Measurements from ENCODE around the gene KLF6. TPM values are rescaled to one million over a fixed set of nuclear protein-coding genes. Genes with fewer than 3 reads are reported as not detected.
A peak's percentile ranks its signal among the peaks of the same experiment; 100 is the strongest.

The KLF6 gene
- polyA plus RNA-seq, 1 of the 3 experiments (the other 2 are of a cell fraction), result 148 TPM

- WGBS (ENCODE audit: low lambda C conversion rate), result 62% methylated on average over 18 of the region's 20 CpGs
- no peaks in the 10 kb centered on the region for H3K36me3 ChIP-seq (replicated peaks in 1 of 2; ENCODE audit: control insufficient read depth in 1 of 2, insufficient read depth in 2 of 2, low read length in 1 of 2)
- H3K9me3 ChIP-seq, result no peaks in the 10 kb centered on the region
- H4K20me1 ChIP-seq (ENCODE audit: insufficient read depth), result no peaks in the 10 kb centered on the region
- CTCF ChIA-PET, result no interaction called here
- H3K4me2 ChIP-seq, result peak overlapping the region; percentile 12; the same call in 1 of the 2 replicates
- peak overlapping the region in 1 of 2 experiments; percentile 65; a peak in 2 of 4 replicates for H3K27ac ChIP-seq (ENCODE audit: low read depth in 2 of 2, low read length in 1 of 2)
- no peaks in the 10 kb centered on the region for H3K27me3 ChIP-seq (ENCODE audit: insufficient read depth)
- H3K9ac ChIP-seq, result peak overlapping the region; percentile 43; the same call in 1 of the 2 replicates
- no peak overlapping the region for H3K4me3 ChIP-seq (ENCODE audit: low read depth in 2 of 2, low read length in 1 of 2)
- H3F3A ChIP-seq (replicated peaks; ENCODE audit: insufficient read depth), result peaks cover 16% of the 10 kb centered on the region
- no peak overlapping the region for H2AFZ ChIP-seq (ENCODE audit: low read depth)
- H3K9me2 ChIP-seq, result no peaks in the 10 kb centered on the region
- POLR2A ChIA-PET, result no interaction called here
- peaks cover 28 to 30% of the 10 kb centered on the region in 2 experiments for H3K4me1 ChIP-seq (ENCODE audit: control insufficient read depth in 1 of 2, insufficient read depth in 2 of 2, low read depth in 1 of 2, low read length in 1 of 2)
- no peak for DNase-seq
- TF ChIP-seq JUND (IDR thresholded peaks at IDR 0.05) (peak; percentile 82), NRF1 (IDR thresholded peaks at IDR 0.05; ENCODE audit: low read depth, low read length) (no peak), EP300 (IDR thresholded peaks at IDR 0.05; ENCODE audit: borderline replicate concordance in 1 of 2, low read depth in 1 of 2, low read length in 1 of 2) (peak in 1 of 2 experiments; percentile 73; a peak in 1 of 4 replicates), CTCF (IDR thresholded peaks at IDR 0.05) (no peak), TEAD4 (IDR thresholded peaks at IDR 0.05; ENCODE audit: borderline replicate concordance, insufficient read depth) (0 out of 2 replicates have a peak, but pooled peaks have one; percentile 47), PBX3 (IDR thresholded peaks at IDR 0.05) (peak; percentile 63), MEF2A (IDR thresholded peaks at IDR 0.05; ENCODE audit: borderline replicate concordance, low read depth) (peak; percentile 31; the same call in 1 of the 2 replicates), FOSL2 (IDR thresholded peaks at IDR 0.05; ENCODE audit: borderline replicate concordance, low read depth) (peak; percentile 95), FOXM1 (IDR thresholded peaks at IDR 0.05; ENCODE audit: low read depth) (no peak), TCF12 (IDR thresholded peaks at IDR 0.05) (peak; percentile 94), NFIC (IDR thresholded peaks at IDR 0.05; ENCODE audit: borderline replicate concordance) (peak; percentile 36; the same call in 1 of the 2 replicates), POLR2AphosphoS5 (IDR thresholded peaks at IDR 0.05; ENCODE audit: low read depth, low read length) (peak; percentile 45; the same call in 1 of the 2 replicates), MAX (IDR thresholded peaks at IDR 0.05; ENCODE audit: low read depth) (0 out of 2 replicates have a peak, but pooled peaks have one; percentile 50), RXRA (IDR thresholded peaks at IDR 0.05; ENCODE audit: borderline replicate concordance, low read depth) (peak; percentile 89), YY1 (IDR thresholded peaks at IDR 0.05; ENCODE audit: low read depth) (no peak)
- no peaks in the 10 kb centered on the region for H3K79me2 ChIP-seq (ENCODE audit: insufficient read depth)
Measured at GRCh38 chr10:3763035-3763456, 22.0 kb downstream of the KLF6 start.

GRCh38 chr10:3762309-3762708, 22.7 kb downstream of the KLF6 start:
- Histone ChIP-seq H3K9me2 (no peaks in the 10 kb centered on the region), H3K4me2 (no peak overlapping the region), H3K9ac (no peak overlapping the region), H2AFZ (ENCODE audit: low read depth) (no peak overlapping the region), H3K9me3 (no peaks in the 10 kb centered on the region), H3K4me1 (ENCODE audit: control insufficient read depth in 1 of 2, insufficient read depth in 2 of 2, low read depth in 1 of 2, low read length in 1 of 2) (peaks cover 36 to 37% of the 10 kb centered on the region in 2 experiments), H3K27ac (ENCODE audit: low read depth in 2 of 2, low read length in 1 of 2) (peak overlapping the region in 1 of 2 experiments; percentile 65; a peak in 2 of 4 replicates), H3K4me3 (ENCODE audit: low read depth in 2 of 2, low read length in 1 of 2) (no peak overlapping the region), H4K20me1 (ENCODE audit: insufficient read depth) (no peaks in the 10 kb centered on the region), H3K27me3 (ENCODE audit: insufficient read depth) (no peaks in the 10 kb centered on the region), H3K79me2 (ENCODE audit: insufficient read depth) (no peaks in the 10 kb centered on the region), H3F3A (replicated peaks; ENCODE audit: insufficient read depth) (peaks cover 19% of the 10 kb centered on the region), H3K36me3 (replicated peaks in 1 of 2; ENCODE audit: control insufficient read depth in 1 of 2, insufficient read depth in 2 of 2, low read length in 1 of 2) (no peaks in the 10 kb centered on the region)
- ChIA-PET CTCF (no interaction called here), POLR2A (no interaction called here)
- WGBS (ENCODE audit: low lambda C conversion rate), result 95% methylated on average over 1 of the region's 1 CpG
- DNase-seq, result no peak
- TF ChIP-seq RXRA (IDR thresholded peaks at IDR 0.05; ENCODE audit: borderline replicate concordance, low read depth), result no peak
- no peak for TF ChIP-seq GATA2 (CRISPR knock-in tag; IDR thresholded peaks at IDR 0.05)
- no peak for TF ChIP-seq FOXM1 (IDR thresholded peaks at IDR 0.05; ENCODE audit: low read depth)
- TF ChIP-seq NFIC (IDR thresholded peaks at IDR 0.05; ENCODE audit: borderline replicate concordance), result no peak
- no peak for TF ChIP-seq IRF3 (IDR thresholded peaks at IDR 0.05; ENCODE audit: low read depth, low read length)
- no peak for TF ChIP-seq CTCF (IDR thresholded peaks at IDR 0.05)
- no peak for TF ChIP-seq ZBTB33 (IDR thresholded peaks at IDR 0.05; ENCODE audit: borderline replicate concordance, low read depth)
- no peak for TF ChIP-seq MEF2A (IDR thresholded peaks at IDR 0.05; ENCODE audit: borderline replicate concordance, low read depth)
- TF ChIP-seq FOSL2 (IDR thresholded peaks at IDR 0.05; ENCODE audit: borderline replicate concordance, low read depth), result no peak
- no peak for TF ChIP-seq TCF12 (IDR thresholded peaks at IDR 0.05)

All from SK-N-SH (cell line).